ENCODE results near the gene PDCD10.

Gene PDCD10

DNA sequence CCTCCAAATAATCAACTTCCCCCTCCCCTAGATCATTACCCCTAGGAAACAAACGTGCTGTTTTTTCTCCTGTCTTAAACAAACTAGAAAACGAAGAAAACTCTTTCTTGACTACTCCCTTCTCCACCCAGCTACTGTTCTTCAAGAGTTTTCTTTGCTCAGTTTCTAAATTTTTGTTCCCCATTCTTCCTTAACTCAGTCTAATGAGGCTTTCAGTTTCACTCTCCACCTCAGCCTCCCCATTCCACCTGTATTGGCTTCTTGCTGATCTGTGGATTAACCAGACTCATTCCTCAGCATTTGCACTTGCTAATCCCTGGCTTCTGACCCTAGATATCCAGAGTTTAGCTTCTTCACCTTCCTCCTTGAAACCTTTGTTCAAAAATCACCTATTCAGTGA, 27.6 kb upstream of the PDCD10 start:
- TF ChIP-seq CTCF (IDR thresholded peaks at IDR 0.05; ENCODE audit: low read depth, low read length): no peak
- no peak for DNase-seq (ENCODE audit: extremely low read depth, low read depth)

DNA sequence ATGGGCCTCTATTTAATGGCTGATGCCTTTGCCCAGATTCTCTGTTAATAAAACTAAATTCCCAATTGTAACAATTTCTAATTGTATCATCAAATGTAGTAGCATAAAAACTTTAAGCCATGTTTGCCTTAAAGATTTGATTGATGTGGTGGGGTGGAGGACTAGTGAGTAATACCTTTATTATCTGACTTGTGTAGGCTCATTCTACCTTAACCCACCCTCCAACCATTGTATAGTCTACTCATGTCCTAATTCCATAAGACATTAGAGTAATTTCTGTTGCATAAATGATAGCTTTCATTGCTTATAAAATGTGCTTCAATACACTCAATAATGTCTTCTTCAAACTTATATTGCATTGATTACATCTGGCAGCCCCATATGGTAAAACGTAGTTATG, 26.6 kb upstream of the PDCD10 start:
- DNase-seq (ENCODE audit: extremely low read depth, low read depth): no peak
- TF ChIP-seq CTCF (IDR thresholded peaks at IDR 0.05; ENCODE audit: low read depth, low read length): no peak

GRCh38 chr3:167754049-167754448, 19.4 kb upstream of the PDCD10 start:
- no peak for DNase-seq (ENCODE audit: extremely low read depth, low read depth)
- TF ChIP-seq CTCF (IDR thresholded peaks at IDR 0.05; ENCODE audit: low read depth, low read length): no peak

DNA sequence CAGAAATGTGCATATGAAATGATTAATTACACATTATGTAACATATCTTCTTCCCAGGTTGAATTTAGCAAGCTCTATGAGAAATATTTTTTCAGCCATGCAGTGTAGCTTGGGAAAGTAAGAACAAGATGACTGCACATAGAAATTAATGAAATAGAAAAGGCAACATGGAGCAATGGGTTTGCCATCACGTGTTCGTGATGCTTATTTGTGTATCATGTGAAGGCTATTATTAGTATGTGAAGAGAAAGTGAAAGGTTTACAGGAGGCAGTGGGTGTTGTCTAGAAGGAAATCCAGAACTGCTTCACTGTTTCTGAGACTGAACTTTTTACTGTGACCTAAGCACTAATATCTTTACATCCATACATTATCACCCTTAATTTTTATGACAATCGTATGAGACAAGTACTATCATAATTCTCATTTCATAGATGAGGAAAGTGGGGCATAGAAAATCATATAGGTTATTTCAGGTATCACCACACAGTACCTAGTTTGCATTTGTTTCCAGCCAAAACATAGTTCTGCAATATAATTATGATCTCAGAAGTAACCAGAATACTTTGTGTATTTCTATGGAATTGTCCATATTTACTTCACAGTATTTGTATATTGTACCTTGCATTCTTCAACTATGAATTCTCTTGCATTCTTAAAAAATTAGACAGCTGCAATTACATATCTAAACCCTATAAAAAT, 15.7 kb upstream of the PDCD10 start:
- TF ChIP-seq CTCF (IDR thresholded peaks at IDR 0.05; ENCODE audit: low read depth, low read length): no peak
- no peak for DNase-seq (ENCODE audit: extremely low read depth, low read depth)

GRCh38 chr3:167749728-167750127, 15.0 kb upstream of the PDCD10 start:
- TF ChIP-seq CTCF (IDR thresholded peaks at IDR 0.05; ENCODE audit: low read depth, low read length): no peak
- DNase-seq (ENCODE audit: extremely low read depth, low read depth): no peak

DNA sequence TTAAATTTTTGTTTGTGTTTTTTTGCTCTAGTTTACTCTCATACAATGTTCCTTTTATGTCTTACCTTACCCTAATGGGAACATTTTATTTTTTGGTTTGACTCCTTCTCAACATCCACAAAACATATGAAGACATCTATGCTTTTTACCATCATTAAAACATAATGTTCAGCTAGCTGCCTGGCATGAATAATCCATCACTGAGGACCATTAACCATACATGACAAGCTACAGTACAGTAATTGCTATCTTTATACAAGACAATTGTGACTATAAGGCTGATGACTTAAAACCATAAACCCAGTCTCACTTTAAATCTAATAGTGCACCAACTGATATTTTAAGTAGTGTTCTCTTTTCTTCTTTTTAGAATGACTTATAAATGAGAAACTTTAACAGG, 14.5 kb upstream of the PDCD10 start:
- TF ChIP-seq CTCF (IDR thresholded peaks at IDR 0.05; ENCODE audit: low read depth, low read length): no peak
- no peak for DNase-seq (ENCODE audit: extremely low read depth, low read depth)

- DNase-seq (ENCODE audit: extremely low read depth, low read depth): no peak
- TF ChIP-seq CTCF (IDR thresholded peaks at IDR 0.05; ENCODE audit: low read depth, low read length): no peak
These were observed 9.1 kb upstream of the PDCD10 start for GRCh38 chr3:167743799-167744198.
